Activated CD4-positive, alpha-beta T cell treated with anti-CD3 and anti-CD28 coated beads, Interleukin-2, amount 50 U/mL, for 1 hour (primary cell): Measurements from ENCODE around the gene SIPA1L2.

Experiments
- DNase-seq: peaks from one replicate; pipeline ENCODE4 v3.0.0-alpha.2; 2020

SIPA1L2 gene, protein sequence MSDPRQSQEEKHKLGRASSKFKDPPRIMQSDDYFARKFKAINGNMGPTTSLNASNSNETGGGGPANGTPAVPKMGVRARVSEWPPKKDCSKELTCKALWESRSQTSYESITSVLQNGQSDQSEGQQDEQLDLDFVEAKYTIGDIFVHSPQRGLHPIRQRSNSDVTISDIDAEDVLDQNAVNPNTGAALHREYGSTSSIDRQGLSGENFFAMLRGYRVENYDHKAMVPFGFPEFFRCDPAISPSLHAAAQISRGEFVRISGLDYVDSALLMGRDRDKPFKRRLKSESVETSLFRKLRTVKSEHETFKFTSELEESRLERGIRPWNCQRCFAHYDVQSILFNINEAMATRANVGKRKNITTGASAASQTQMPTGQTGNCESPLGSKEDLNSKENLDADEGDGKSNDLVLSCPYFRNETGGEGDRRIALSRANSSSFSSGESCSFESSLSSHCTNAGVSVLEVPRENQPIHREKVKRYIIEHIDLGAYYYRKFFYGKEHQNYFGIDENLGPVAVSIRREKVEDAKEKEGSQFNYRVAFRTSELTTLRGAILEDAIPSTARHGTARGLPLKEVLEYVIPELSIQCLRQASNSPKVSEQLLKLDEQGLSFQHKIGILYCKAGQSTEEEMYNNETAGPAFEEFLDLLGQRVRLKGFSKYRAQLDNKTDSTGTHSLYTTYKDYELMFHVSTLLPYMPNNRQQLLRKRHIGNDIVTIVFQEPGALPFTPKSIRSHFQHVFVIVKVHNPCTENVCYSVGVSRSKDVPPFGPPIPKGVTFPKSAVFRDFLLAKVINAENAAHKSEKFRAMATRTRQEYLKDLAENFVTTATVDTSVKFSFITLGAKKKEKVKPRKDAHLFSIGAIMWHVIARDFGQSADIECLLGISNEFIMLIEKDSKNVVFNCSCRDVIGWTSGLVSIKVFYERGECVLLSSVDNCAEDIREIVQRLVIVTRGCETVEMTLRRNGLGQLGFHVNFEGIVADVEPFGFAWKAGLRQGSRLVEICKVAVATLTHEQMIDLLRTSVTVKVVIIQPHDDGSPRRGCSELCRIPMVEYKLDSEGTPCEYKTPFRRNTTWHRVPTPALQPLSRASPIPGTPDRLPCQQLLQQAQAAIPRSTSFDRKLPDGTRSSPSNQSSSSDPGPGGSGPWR (N-terminal part only)

DNA sequence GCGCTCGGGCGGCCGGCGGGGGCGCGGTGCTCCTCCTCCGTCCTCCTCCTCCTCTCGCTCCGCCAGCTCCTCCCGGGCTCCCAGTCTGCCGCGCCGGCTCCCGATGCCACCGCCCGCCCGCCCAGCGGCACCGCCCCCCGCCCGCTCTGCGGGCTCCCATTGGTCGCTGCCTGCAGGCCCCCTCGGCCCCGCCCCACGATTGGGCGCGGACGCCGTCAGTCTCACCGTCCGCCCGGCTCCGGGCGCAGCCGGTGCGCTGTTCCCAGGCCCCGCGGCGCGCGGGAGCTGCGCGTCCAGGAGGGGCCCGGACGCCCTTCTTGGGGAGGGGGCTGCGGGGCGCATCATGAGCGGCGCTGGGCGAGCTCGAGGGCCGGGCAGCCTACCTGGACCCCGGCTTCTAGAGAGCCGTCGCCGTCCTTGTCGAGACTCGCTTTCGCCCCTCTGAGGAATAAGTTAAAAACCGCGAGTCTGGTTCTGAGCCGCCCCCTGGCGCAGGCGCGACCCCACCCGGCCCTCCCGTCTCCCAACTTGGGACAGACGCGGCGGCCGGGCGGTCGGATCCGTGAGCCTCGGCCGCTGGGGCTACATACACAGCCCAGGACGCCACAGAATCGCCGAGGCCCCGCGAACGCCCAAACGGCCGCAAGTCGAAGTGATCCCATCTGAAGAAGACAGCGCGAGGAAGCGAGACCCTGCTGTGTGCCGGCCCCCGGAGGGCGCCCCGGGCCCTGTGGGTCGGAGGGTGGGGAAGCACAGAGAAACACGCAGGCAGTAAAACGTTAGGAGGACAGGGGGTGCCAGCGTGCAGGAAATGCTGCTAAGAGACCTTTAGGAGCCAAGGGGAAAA, at the start of gene SIPA1L2:
Gene SIPA1L2, minus strand, starts transcription at position 87 of the 847 bp plus-strand sequence. CDS start 114,794 bp downstream, outside the sequence.
- DNase-seq: peak; percentile 82

- DNase-seq: no peak
Observed at GRCh38 chr1:232678185-232678886, 48.4 kb upstream of the SIPA1L2 start.

DNA sequence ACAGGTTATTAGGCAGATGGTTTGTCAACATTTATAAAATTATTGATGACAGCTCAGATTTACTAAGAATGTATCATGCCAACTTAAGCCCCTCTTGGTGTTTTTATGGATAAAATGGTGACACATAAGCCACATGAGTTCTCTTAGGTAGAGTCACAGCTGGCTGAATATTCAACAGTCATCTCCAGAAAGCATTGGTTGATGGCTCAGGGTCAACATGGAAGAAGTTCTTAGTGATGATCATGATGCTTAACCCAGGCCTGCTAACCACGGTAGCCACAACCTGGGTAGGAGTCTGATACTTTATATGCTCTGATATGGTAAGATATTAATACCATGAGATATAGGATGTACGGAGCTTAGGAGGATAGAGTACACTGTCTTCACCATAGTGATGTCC, 46.4 kb upstream of the SIPA1L2 start:
- no peak for DNase-seq

- no peak for DNase-seq
Observed at GRCh38 chr1:232675898-232676297, 46.0 kb upstream of the SIPA1L2 start.

DNA sequence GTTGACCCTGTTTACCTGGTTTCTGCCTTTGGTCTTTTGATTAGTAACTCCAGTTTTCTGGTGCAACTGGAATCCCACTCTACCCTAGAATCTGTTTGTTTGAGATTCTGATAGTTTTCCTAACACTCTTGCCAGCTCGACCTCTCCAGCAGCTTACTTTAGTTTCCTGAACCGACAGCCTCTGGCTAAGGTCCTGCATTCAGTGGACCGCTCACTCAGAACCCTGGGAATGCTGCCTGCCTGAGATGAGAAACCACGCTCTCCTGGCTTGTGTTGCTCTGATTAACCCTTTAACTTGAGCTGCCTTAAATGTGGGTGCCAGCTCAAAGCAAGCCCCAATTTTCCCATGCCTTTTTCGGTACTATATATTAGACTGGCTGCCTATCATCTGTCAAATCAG, 45.3 kb upstream of the SIPA1L2 start:
- DNase-seq: no peak

DNA sequence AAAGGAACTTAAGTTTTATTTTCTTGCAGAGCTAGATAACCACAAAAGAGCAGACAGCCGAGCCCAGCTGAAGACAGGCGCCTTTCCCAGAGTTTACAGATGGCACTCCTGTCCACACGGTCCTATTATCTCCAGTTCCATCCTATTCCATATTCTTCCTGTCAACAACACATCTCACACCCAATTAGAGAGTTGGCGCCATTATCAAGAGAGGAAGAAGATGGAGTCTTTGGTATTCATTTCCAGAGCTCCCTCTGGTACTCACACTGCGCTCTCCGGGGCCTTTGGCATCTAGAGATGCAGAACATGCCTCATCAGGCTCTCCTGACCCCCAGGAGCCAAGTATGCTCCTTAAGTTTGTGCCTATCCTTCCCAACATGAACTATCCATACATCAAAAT, 43.3 kb upstream of the SIPA1L2 start:
- DNase-seq: no peak

DNA sequence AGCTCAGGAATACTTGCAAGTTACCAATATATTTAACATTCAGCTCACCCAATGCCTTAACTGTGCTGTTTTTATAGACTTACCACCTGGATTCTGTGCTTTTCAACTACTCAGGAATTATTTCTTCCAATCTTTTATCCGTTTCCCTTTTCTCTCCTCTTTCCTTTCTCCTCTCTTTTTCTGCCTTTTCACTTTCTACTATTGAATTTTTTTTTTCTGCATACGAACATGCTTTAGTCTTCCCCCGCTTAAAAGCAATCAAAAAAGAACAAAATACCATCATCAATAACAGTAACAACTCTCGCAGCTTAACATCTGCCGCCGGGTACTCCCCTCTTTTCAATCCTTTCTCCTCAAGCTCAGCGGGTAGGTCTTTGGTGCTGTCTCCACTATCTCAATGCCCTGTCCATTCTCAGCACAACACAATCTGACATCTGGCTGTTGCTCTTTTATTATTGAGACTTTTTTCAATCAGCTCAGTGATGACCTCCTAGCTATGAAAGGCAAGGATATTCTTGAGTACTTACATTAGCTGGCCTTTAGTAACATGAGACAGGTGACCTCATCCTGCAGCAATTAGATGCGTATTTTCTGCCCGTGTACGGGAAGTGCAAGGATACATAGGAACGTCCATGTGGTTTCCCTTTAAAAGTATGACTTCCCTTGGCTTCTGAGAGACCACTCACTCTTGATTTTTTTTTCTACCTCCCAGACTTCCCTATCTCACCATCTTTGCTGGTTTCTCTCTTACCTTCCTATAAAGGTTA, 40.2 kb upstream of the SIPA1L2 start:
- no peak for DNase-seq

DNA sequence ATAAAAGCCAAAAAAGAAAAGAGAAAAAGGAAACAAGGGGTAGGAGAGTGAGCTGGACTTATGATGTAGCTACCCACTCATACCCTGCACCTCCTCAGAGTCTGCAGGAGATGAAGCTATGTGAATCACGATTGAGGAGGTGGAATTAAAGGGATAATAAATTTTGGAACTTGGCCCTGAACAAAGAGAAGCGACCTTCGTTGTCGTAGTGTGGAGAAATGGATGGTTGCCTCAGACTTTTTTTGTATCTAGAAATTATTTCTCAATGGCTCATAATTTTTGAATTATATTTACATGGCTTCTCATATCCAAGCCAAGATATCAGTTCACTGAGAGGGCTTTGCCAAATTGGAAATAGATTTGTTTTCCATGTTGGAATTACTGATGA, 37.8 kb upstream of the SIPA1L2 start:
- DNase-seq: no peak

DNA sequence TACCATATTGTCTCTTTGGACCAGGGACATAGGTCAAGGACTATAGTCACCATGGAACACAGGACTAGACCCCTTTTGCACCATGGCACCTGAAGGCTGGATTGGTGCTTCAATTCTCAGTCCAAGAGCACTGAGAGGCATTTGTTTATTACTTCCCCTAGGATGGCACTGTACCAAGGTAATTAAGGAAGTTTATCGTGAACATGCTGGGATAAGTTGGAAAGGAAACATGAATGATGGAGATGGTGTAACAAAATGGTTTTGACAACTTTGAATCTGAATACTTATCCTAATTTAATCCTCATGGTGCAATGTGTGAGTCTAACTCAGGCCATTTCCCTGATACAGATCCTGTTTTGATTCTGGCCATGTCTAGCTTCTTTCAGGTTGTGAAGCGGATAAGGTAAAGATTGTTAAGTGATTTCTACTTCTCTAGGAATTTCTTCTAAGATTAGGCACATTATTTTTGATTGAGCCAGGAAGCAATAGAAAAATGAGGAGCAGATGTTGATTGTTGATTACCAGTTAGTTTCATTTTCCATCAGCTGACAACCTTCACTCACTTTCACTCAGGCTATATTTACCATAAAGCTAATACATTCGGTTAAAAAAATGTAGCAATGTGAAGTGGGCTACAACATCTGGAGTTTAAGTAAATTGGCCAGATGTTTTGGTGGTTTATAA, 37.3 kb upstream of the SIPA1L2 start:
- no peak for DNase-seq

DNA sequence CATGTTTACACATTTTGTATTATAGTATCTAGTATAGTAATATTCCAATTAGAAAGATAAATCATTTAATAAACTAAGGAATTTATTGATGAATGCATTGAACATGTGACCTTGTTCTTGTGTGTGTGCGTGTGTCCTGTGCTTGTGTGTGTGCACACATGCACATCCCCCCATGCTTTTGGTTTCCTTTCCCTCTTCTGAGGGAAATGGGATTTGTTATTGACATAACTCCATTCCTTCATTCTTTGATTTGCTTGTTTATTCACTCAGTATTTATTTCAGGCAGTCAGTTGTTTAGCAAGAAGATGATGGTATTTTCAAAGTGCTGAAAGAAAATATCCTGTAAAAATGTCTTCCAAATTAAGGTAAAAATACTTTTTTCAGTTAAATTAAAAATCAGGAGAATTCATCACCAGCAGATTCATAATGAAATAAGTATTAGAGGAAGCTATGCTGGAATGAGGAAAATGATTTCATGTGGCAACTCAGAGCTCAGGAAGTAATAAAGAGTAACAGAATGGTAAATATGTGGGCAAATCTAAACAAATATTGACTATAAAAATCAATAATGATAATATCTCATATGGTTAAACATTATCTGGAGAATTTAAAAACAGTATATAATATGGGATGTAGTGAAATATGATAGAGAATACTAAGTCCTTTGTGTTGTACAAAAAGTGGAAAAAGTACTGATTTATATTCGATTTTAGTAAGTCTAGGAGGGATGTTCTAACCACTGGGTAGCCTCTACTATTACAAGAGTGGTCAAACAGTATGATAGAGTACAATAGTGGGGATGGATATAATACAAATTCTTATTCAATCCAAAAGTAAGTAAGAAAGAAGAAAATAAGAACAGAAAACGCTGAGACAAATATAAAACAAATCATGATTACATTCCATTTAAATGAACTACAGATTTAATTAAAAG, 35.2 kb upstream of the SIPA1L2 start:
- no peak for DNase-seq

- DNase-seq: no peak
Observed at GRCh38 chr1:232662910-232663309, 33.0 kb upstream of the SIPA1L2 start.

- no peak for DNase-seq
Observed at GRCh38 chr1:232658386-232658785, 28.5 kb upstream of the SIPA1L2 start.

- no peak for DNase-seq
Observed at GRCh38 chr1:232657426-232658005, 27.6 kb upstream of the SIPA1L2 start.

GRCh38 chr1:232655746-232656085, 25.8 kb upstream of the SIPA1L2 start:
- no peak for DNase-seq

- no peak for DNase-seq
Observed at GRCh38 chr1:232655028-232655745, 25.3 kb upstream of the SIPA1L2 start.

DNA sequence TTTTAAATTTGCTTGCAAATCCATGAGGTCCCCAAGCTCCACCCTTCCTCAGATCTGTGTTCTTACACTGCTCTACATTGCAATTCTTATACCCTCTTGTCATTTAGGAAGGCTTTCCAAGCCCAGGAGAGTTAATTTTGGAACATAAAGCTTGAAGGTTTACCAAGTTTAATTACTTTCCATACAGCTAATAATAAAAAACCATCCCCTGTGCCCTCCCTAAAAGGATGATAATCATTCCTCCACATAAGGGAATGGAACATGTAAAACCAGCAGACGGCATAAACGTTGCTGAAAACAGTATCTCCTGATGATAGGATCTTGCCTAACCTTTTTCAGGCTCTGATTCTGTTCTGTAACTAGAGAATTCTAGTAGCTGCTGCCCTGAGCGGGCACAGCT, 23.9 kb upstream of the SIPA1L2 start:
- DNase-seq: no peak

GRCh38 chr1:232650845-232651244, 20.9 kb upstream of the SIPA1L2 start:
- DNase-seq: no peak

DNA sequence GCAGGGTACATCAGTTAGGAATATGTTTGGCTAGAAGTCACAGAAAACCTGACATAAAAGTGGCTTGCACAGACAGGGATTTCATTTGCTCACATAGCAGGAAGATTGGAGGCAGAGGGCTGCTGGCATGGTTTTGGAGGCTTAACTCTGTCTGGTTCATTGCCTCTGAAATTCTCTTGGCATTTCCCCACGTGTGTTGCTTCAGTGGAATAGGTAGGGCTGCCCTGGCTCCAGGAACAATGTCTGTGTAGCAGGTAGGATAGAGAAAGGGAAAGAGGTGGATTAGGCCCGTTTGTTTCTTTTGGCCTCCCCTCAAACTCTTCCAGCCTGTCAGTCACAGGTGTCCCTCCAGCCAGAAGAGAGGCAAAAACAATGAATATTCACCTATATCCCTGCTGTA, 20.5 kb upstream of the SIPA1L2 start:
- DNase-seq: no peak
